ENCODE results near the gene PGM3.

- TF ChIP-seq ARNTL (CRISPR knock-in tag; IDR thresholded peaks at IDR 0.05; ENCODE audit: borderline replicate concordance, low read depth): no peak
- TF ChIP-seq ZNF565 (CRISPR knock-in tag; conservative IDR thresholded peaks at IDR 0.05; ENCODE audit: low read depth): no peak
- no peak for TF ChIP-seq PATZ1 (CRISPR knock-in tag; IDR thresholded peaks at IDR 0.05; ENCODE audit: borderline replicate concordance)
- TF ChIP-seq ZFP30 (CRISPR knock-in tag; IDR thresholded peaks at IDR 0.05): no peak
Observed at GRCh38 chr6:83221889-83222479, 28.9 kb upstream of the PGM3 start.
